Cardiac muscle cell (in vitro differentiated cells and primary cell): ENCODE results near the gene POSTN. TPM values are rescaled to one million over a fixed set of nuclear protein-coding genes. Genes with fewer than 3 reads are reported as not detected.
A peak's percentile ranks its signal among the peaks of the same experiment; 100 is the strongest.

Source experiments
- DNase-seq, 2 donors: peaks; one replicate each; pipeline versions ENCODE4 v3.0.0 to v3.0.0-alpha.2; 2010 to 2017; ENCODE audit warnings: low read depth in 1 of 2, low spot score in 1 of 2
- H3K27ac ChIP-seq: fragments of 200-600 bp; sonication (generic); 2 replicates; pipeline ENCODE4 v1.5.1; 2016
- H3K27me3 ChIP-seq: fragments of 200-600 bp; sonication (generic); 2 replicates; pipeline ENCODE4 v1.6.0; 2016; ENCODE audit warnings: control low read depth
- H3K36me3 ChIP-seq: fragments of 200-600 bp; sonication (generic); 2 replicates; pipeline ENCODE4 v1.5.1; 2016; ENCODE audit warnings: control low read depth
- H3K4me1 ChIP-seq: fragments of 200-600 bp; sonication (generic); 2 replicates; pipeline ENCODE4 v1.8.1; 2017; ENCODE audit warnings: low read depth, mild to moderate bottlenecking, mixed run types
- H3K4me3 ChIP-seq: fragments of 200-600 bp; sonication (generic); 2 replicates; pipeline ENCODE4 v1.5.1; 2016; ENCODE audit warnings: mild to moderate bottlenecking
- H3K9me3 ChIP-seq: fragments of 200-600 bp; sonication (generic); 2 replicates; pipeline ENCODE4 v1.5.1; 2017; ENCODE audit warnings: low read depth, mild to moderate bottlenecking, control low read depth
- CTCF ChIP-seq: IDR thresholded peaks from 2 replicates; pipeline ENCODE4 v1.5.1; 2012; ENCODE audit warnings: low read depth, mild to moderate bottlenecking, low read length
- polyA plus RNA-seq: library from polyadenylated mRNA; unstranded; fragments of >200 nt; fragmentation: Nextera tagmentation; extraction: Ambion mirVana; gene quantifications from 2 replicates; pipeline ENCODE4 v1.2.1, GENCODE V29; 2016
- total RNA-seq: library from RNA; depleted of rRNA; stranded (reverse); fragments of >200 nt; gene quantifications from 2 replicates; pipeline ENCODE4 v1.2.3, GENCODE V29; 2016

Gene POSTN
- total and polyA plus RNA-seq, 2 experiments from 2014 or later: 4.0 to 5.1 TPM

GRCh38 chr13:37546087-37546486, 52.5 kb downstream of the POSTN start:
- Histone ChIP-seq H3K4me3 (no peak overlapping the region), H3K27ac (no peak overlapping the region), H3K36me3 (no peaks in the 10 kb centered on the region), H3K27me3 (no peaks in the 10 kb centered on the region), H3K9me3 (no peaks in the 10 kb centered on the region), H3K4me1 (no peaks in the 10 kb centered on the region)
- DNase-seq: no peak
- TF ChIP-seq CTCF: no peak

GRCh38 chr13:37544995-37545394, 53.6 kb downstream of the POSTN start:
- H3K27ac ChIP-seq: no peak overlapping the region
- H3K36me3 ChIP-seq: no peaks in the 10 kb centered on the region
- DNase-seq: no peak
- H3K4me1 ChIP-seq: no peaks in the 10 kb centered on the region
- H3K27me3 ChIP-seq: no peaks in the 10 kb centered on the region
- no peak overlapping the region for H3K4me3 ChIP-seq
- H3K9me3 ChIP-seq: no peaks in the 10 kb centered on the region
- no peak for TF ChIP-seq CTCF

GRCh38 chr13:37539976-37540605, 58.5 kb downstream of the POSTN start:
- no peak for TF ChIP-seq CTCF
- Histone ChIP-seq H3K36me3 (no peaks in the 10 kb centered on the region), H3K27me3 (no peaks in the 10 kb centered on the region), H3K9me3 (no peaks in the 10 kb centered on the region), H3K27ac (no peak overlapping the region), H3K4me3 (no peak overlapping the region), H3K4me1 (no peaks in the 10 kb centered on the region)
- peak in 1 of 2 donors; percentile 41 for DNase-seq

GRCh38 chr13:37539170-37539569, 59.4 kb downstream of the POSTN start:
- Histone ChIP-seq H3K27ac (no peak overlapping the region), H3K27me3 (no peaks in the 10 kb centered on the region), H3K4me1 (no peaks in the 10 kb centered on the region), H3K4me3 (no peak overlapping the region), H3K36me3 (no peaks in the 10 kb centered on the region), H3K9me3 (no peaks in the 10 kb centered on the region)
- no peak for TF ChIP-seq CTCF
- no peak for DNase-seq

- DNase-seq: no peak
- Histone ChIP-seq H3K4me1 (no peaks in the 10 kb centered on the region), H3K36me3 (no peaks in the 10 kb centered on the region), H3K27ac (no peak overlapping the region), H3K9me3 (no peaks in the 10 kb centered on the region), H3K4me3 (no peak overlapping the region), H3K27me3 (no peaks in the 10 kb centered on the region)
- TF ChIP-seq CTCF: no peak
Measured at GRCh38 chr13:37535501-37535900, 63.1 kb downstream of the POSTN start.

GRCh38 chr13:37534676-37535075, 63.9 kb downstream of the POSTN start:
- no peak overlapping the region for H3K27ac ChIP-seq
- H3K27me3 ChIP-seq: no peaks in the 10 kb centered on the region
- H3K36me3 ChIP-seq: no peaks in the 10 kb centered on the region
- H3K4me3 ChIP-seq: no peak overlapping the region
- no peak for TF ChIP-seq CTCF
- no peak for DNase-seq
- H3K9me3 ChIP-seq: no peaks in the 10 kb centered on the region
- H3K4me1 ChIP-seq: no peaks in the 10 kb centered on the region
